Measurements from ENCODE around the gene CSF3. TPM values are rescaled to one million over a fixed set of nuclear protein-coding genes. Genes with fewer than 3 reads are reported as not detected.

Gene CSF3
- total and polyA plus RNA-seq, 2 of the 13 experiments (the other 11 are each of a cell fraction or from before 2014, with no cell fraction given): 0.09 TPM; not detected in 1

- peak; percentile 41; the same call in 1 of the 2 replicates for TF ChIP-seq ARID5B (CRISPR knock-in tag; IDR thresholded peaks at IDR 0.05)
- TF ChIP-seq SALL1 (CRISPR knock-in tag; IDR thresholded peaks at IDR 0.05): 0 out of 2 replicates have a peak, but pooled peaks have one; percentile 33
- peak; percentile 54; the same call in 1 of the 2 replicates for TF ChIP-seq ZNF614 (CRISPR knock-in tag; IDR thresholded peaks at IDR 0.05; ENCODE audit: borderline replicate concordance)
- 0 out of 2 replicates have a peak, but pooled peaks have one; percentile 44 for TF ChIP-seq TFDP2 (CRISPR knock-in tag; IDR thresholded peaks at IDR 0.05)
- 0 out of 2 replicates have a peak, but pooled peaks have one; percentile 44 for TF ChIP-seq KMT2A (CRISPR knock-in tag; IDR thresholded peaks at IDR 0.05)
- TF ChIP-seq ZUFSP (CRISPR knock-in tag; IDR thresholded peaks at IDR 0.05; ENCODE audit: borderline replicate concordance): no peak
- TF ChIP-seq STAG1 (CRISPR knock-in tag; IDR thresholded peaks at IDR 0.05): peak; percentile 69
- 0 out of 2 replicates have a peak, but pooled peaks have one; percentile 43 for TF ChIP-seq IKZF5 (CRISPR knock-in tag; IDR thresholded peaks at IDR 0.05)
- 0 out of 2 replicates have a peak, but pooled peaks have one; percentile 21 for TF ChIP-seq ZNF761 (CRISPR knock-in tag; conservative IDR thresholded peaks at IDR 0.05)
- TF ChIP-seq ZNF350 (CRISPR knock-in tag; IDR thresholded peaks at IDR 0.05; ENCODE audit: borderline replicate concordance, low read depth): no peak
- 0 out of 2 replicates have a peak, but pooled peaks have one; percentile 49 for TF ChIP-seq KLF6 (CRISPR knock-in tag; IDR thresholded peaks at IDR 0.05)
- TF ChIP-seq MIER2 (CRISPR knock-in tag; IDR thresholded peaks at IDR 0.05): 0 out of 2 replicates have a peak, but pooled peaks have one; percentile 29
- peak; percentile 55; the same call in 1 of the 2 replicates for TF ChIP-seq KDM2A (CRISPR knock-in tag; IDR thresholded peaks at IDR 0.05; ENCODE audit: borderline replicate concordance, low read depth)
- TF ChIP-seq NR2F6 (IDR thresholded peaks at IDR 0.05): no peak
- TF ChIP-seq NR2F6 (CRISPR knock-in tag; IDR thresholded peaks at IDR 0.05): 0 out of 2 replicates have a peak, but pooled peaks have one; percentile 13
- peak; percentile 58; the same call in 1 of the 2 replicates for TF ChIP-seq ATF2 (CRISPR knock-in tag; IDR thresholded peaks at IDR 0.05)
- TF ChIP-seq DRAP1 (CRISPR knock-in tag; IDR thresholded peaks at IDR 0.05): 0 out of 2 replicates have a peak, but pooled peaks have one; percentile 32
- TF ChIP-seq ZNF335 (CRISPR knock-in tag; IDR thresholded peaks at IDR 0.05): peak; percentile 81; the same call in 1 of the 2 replicates
Observed at GRCh38 chr17:40038882-40039513, 23.8 kb downstream of the CSF3 start (continued).

Data from HepG2 (cell line).